BLaER1 treated with 17β-estradiol and CSF1 and Interleukin-3, amounts not matched to agents 10 nM and 100 nM (cell line): ENCODE measurements around the gene HAUS3.

Experiments used
- H3K27ac ChIP-seq, 11 experiments: shearing (Covaris generic); formaldehyde crosslinking; 2 replicates each; pipeline ENCODE4 v1.8.1; 2022
- H3K27me3 ChIP-seq, 11 experiments: shearing (Covaris generic); formaldehyde crosslinking; 2 replicates each; pipeline ENCODE4 v1.8.1; 2022
- H3K36me3 ChIP-seq, 11 experiments: shearing (Covaris generic); formaldehyde crosslinking; 2 replicates each; pipeline ENCODE4 v1.8.1; 2022
- H3K4me1 ChIP-seq, 10 experiments: shearing (Covaris generic); formaldehyde crosslinking; 2 replicates each; pipeline ENCODE4 v1.8.1; 2022
- H3K4me2 ChIP-seq, 11 experiments: shearing (Covaris generic); formaldehyde crosslinking; 2 replicates each; pipeline ENCODE4 v1.8.1; 2022
- H3K4me3 ChIP-seq, 10 experiments: shearing (Covaris generic); formaldehyde crosslinking; 2 replicates each; pipeline ENCODE4 v1.8.1; 2022
- H3K9ac ChIP-seq, 11 experiments: shearing (Covaris generic); formaldehyde crosslinking; 2 replicates each; pipeline ENCODE4 v1.8.1; 2022
- H3K9me3 ChIP-seq, 11 experiments: shearing (Covaris generic); formaldehyde crosslinking; replicated peaks in 1 of 11; 2 replicates each; pipeline ENCODE4 v1.8.1; 2022
- H4K20me1 ChIP-seq, 11 experiments: shearing (Covaris generic); formaldehyde crosslinking; 2 replicates each; pipeline ENCODE4 v1.8.1; 2022
- Cebpa-rat ChIP-seq, 11 experiments: shearing (Covaris generic); IDR thresholded peaks; 2 replicates each; pipeline ENCODE4 v1.8.1; 2022

The HAUS3 gene

DNA sequence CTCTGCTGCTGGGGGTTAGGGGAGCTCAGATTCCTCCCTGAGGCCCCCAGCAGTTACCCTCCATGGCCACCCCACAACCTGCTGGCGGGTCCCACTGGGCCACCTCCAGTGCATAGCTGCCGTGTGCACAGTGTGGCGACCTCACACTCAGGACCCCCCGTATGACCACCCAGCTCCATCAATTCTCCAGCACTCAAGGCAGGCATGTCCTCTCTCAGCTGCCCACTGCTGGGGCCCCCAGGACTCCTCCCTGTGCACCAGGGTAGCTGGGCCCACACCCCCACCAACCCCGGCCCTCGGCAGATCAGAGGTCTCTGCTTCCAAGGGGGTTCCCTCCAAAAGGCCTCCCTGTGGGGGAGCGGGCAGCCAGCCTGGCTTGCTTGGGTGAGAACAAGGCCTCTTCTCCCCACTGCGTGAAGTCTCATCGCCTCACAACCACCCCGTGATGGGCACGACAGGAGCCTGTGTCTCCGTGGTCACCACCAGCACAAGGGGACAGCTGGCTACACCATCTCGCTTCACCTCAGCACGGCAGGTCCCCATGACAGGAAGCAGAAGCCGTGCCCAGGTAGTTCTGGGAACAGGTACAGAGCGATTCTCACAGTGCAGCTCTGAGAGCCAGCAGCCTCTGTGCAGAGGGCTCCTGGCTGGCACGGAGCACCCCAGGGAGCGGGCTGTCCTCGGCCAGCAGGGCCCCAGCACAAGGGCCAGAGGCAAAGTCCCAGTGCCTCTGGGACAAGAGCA is 4.6 kb upstream of the HAUS3 start:
- H3K27me3 ChIP-seq: no peaks in the 10 kb centered on the region
- 0 out of 22 replicates have a peak overlapping the region, but pooled peaks of 1 of the 11 experiments have one; percentile 80 for H3K27ac ChIP-seq

DNA sequence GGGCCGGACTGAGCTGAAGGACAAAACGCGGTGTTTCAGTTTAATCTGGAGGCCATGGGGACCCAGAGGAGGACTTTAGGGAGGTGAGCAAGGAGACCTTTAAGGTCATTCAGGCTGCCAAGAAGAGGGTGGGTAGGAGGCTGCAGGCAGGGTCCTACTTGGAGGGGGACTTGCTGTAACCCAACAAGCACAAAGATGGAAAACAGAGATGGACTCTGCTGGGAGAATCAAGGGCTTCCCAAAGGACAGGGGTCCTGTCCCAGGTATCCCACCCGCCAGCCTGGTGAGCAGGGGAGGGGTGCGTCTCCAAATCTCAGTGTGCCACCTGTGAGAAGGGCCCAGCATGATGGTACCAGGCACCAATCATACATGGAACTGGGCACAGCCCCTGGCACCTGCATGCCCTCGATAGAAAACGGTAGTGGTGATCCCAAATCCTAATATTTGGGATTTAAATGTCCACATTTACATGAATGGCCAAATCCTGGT is 3.9 kb upstream of the HAUS3 start:
- H3K9me3 ChIP-seq: no peaks in the 10 kb centered on the region
- H3K4me3 ChIP-seq: no peak overlapping the region
- H3K9ac ChIP-seq: peak overlapping the region in 3 of 11 experiments; percentile 25 to 75 (median 70); a peak in 4 of 22 replicates
- H3K4me1 ChIP-seq: peaks cover 33 to 50% (median 41%) of the 10 kb centered on the region in 10 experiments
- peaks cover 4 to 58% (median 24%) of the 10 kb centered on the region in 11 experiments; a peak in 18 of 22 replicates for H4K20me1 ChIP-seq
- H3K27me3 ChIP-seq: no peaks in the 10 kb centered on the region
- TF ChIP-seq Cebpa-rat (IDR thresholded peaks at IDR 0.05): no peak
- peak overlapping the region in 9 of 11 experiments; percentile 36 to 91 (median 79); a peak in 11 of 22 replicates for H3K4me2 ChIP-seq
- peaks cover 13 to 41% (median 34%) of the 10 kb centered on the region in 11 experiments; a peak in 21 of 22 replicates for H3K36me3 ChIP-seq
- H3K27ac ChIP-seq: peak overlapping the region in 4 of 11 experiments; percentile 2 to 80 (median 75); a peak in 4 of 22 replicates

More for the DNA sequence above, 4.6 kb upstream of the HAUS3 start:
- Histone ChIP-seq H3K4me3 (no peak overlapping the region), H3K4me2 (peak overlapping the region in 5 of 11 experiments; percentile 68 to 91 (median 80); a peak in 9 of 22 replicates), H3K9ac (peak overlapping the region in 3 of 11 experiments; percentile 14 to 75 (median 70); a peak in 2 of 22 replicates), H3K4me1 (peaks cover 30 to 50% (median 40%) of the 10 kb centered on the region in 10 experiments), H3K9me3 (no peaks in the 10 kb centered on the region), H4K20me1 (peaks cover 0 to 58% (median 20%) of the 10 kb centered on the region in 11 experiments; a peak in 17 of 22 replicates), H3K36me3 (peaks cover 18 to 48% (median 42%) of the 10 kb centered on the region in 11 experiments; a peak in 21 of 22 replicates)
- no peak for TF ChIP-seq Cebpa-rat (IDR thresholded peaks at IDR 0.05)

DNA sequence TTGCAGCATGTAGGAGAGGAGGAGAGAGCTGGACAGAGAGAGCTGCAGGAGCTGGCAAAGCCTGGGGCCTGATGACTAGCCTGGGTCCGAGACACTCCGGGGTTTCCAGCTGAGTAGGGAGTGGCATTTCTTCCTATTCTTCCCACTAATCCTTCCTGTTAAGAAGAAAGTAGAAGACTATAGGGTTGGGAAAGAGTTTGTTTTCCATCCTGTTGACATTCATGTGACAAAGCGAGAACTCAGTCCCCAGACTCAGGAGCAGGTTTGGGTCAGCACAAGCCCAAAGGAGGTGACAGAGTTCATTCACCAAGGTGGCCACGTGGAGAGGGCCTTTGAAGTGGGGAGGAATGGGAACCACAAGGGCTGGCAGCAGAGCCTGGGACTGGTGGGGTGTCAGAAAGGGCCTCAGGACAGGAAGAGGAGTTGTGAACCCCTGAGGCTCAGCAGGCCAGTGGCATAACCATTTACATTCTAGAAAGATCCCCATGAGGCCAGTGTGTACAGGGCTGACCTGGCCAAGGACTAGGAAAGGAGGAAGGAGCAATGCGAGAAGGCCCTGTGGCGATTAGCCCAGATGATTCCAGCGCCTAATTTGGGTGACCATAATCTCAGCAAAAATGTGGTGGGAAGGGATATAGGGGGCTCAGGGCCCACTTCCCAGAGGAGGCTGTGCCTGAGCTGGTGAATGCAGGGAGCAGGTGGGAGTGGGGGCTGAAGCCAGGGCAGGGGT is 3.3 kb upstream of the HAUS3 start:
- Histone ChIP-seq H3K4me2 (peak overlapping the region in 10 of 11 experiments; percentile 36 to 91 (median 80); a peak in 17 of 22 replicates), H3K4me3 (no peak overlapping the region), H3K27ac (peak overlapping the region in 6 of 11 experiments; percentile 2 to 80 (median 46); a peak in 7 of 22 replicates), H3K9me3 (no peaks in the 10 kb centered on the region), H3K4me1 (peaks cover 39 to 56% (median 46%) of the 10 kb centered on the region in 10 experiments), H3K9ac (peak overlapping the region in 7 of 11 experiments; percentile 4 to 75 (median 61); a peak in 8 of 22 replicates), H3K27me3 (no peaks in the 10 kb centered on the region), H3K36me3 (peaks cover 7 to 35% (median 28%) of the 10 kb centered on the region in 11 experiments; a peak in 21 of 22 replicates), H4K20me1 (peaks cover 10 to 58% (median 24%) of the 10 kb centered on the region in 11 experiments; a peak in 20 of 22 replicates)
- TF ChIP-seq Cebpa-rat (IDR thresholded peaks at IDR 0.05): no peak

DNA sequence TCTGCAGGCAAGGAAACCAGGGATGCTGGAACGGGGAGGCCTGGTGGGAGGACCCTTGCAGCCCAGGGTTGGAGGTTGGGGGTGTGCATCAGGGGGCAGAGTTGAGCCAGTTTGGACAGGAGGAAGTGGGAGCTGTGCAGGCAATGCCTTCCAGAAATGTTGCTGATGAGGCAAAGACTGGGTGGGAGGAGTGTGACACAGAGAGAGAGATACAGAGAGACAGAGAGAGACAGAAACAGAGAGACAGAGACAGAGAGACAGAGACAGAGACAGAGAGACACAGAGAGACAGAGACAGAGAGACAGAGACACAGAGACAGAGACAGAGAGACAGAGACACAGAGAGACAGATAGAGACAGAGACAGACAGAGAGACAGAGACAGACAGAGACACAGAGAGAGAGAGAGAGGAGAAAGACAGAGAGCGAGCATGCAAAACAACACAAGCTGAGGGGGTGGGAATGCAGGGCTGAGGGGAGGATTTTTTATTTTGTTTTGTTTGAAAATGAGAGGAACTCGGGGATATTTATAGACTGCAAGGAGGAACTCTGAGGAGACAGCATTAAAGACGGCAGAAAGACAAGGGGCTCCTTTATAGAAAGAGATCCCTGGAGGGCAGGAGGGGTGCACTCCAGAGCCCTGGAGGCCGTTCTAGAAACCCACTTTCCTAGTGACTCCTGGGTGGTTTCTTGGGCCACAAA is 1.9 kb upstream of the HAUS3 start:
- Histone ChIP-seq H3K27ac (peak overlapping the region in 9 of 11 experiments; percentile 6 to 80 (median 61); a peak in 14 of 22 replicates), H3K4me1 (peaks cover 53 to 70% (median 59%) of the 10 kb centered on the region in 10 experiments)

DNA sequence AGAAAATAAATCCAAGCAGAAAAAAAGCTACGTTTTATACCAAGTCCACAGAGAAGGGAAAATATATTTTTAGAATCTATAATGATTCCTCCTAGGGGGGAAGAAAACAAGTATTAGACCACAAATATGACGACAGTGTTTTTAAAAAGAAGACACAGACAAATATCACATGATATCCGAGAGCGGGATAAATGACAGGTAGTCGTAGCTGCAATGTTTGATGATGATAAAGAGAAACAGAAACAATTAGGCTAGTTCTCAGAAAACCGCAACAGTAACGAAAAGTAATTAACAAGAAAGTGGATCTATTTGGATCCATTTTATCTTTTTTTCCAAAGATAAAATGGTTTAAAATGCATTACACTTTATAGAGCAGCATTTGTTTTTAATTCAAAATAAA is 918 bp downstream of the HAUS3 start:
- Histone ChIP-seq H3K27me3 (no peaks in the 10 kb centered on the region), H3K9me3 (no peaks in the 10 kb centered on the region), H3K4me1 (peaks cover 64 to 76% (median 71%) of the 10 kb centered on the region in 10 experiments), H3K4me2 (peak overlapping the region; percentile 77 to 96 (median 89)), H3K9ac (peak overlapping the region; percentile 81 to 92 (median 87)), H3K36me3 (peaks cover 15 to 41% (median 24%) of the 10 kb centered on the region in 11 experiments), H3K4me3 (peak overlapping the region; percentile 81 to 98 (median 87)), H4K20me1 (peaks cover 27 to 59% (median 53%) of the 10 kb centered on the region in 11 experiments; a peak in 20 of 22 replicates), H3K27ac (peak overlapping the region; percentile 48 to 86 (median 78); a peak in 21 of 22 replicates)
- TF ChIP-seq Cebpa-rat (IDR thresholded peaks at IDR 0.05): no peak

More for the DNA sequence above, 1.9 kb upstream of the HAUS3 start:
- Histone ChIP-seq H3K4me2 (peak overlapping the region; percentile 66 to 91 (median 79)), H3K9ac (peak overlapping the region in 10 of 11 experiments; percentile 5 to 75 (median 52); a peak in 18 of 22 replicates), H4K20me1 (peaks cover 24 to 58% (median 31%) of the 10 kb centered on the region in 11 experiments; a peak in 20 of 22 replicates), H3K27me3 (no peaks in the 10 kb centered on the region), H3K36me3 (peaks cover 3 to 31% (median 17%) of the 10 kb centered on the region in 11 experiments; a peak in 17 of 22 replicates), H3K4me3 (peak overlapping the region in 6 of 10 experiments; percentile 17 to 50 (median 34); a peak in 9 of 20 replicates), H3K9me3 (no peaks in the 10 kb centered on the region)
- TF ChIP-seq Cebpa-rat (IDR thresholded peaks at IDR 0.05): no peak

DNA sequence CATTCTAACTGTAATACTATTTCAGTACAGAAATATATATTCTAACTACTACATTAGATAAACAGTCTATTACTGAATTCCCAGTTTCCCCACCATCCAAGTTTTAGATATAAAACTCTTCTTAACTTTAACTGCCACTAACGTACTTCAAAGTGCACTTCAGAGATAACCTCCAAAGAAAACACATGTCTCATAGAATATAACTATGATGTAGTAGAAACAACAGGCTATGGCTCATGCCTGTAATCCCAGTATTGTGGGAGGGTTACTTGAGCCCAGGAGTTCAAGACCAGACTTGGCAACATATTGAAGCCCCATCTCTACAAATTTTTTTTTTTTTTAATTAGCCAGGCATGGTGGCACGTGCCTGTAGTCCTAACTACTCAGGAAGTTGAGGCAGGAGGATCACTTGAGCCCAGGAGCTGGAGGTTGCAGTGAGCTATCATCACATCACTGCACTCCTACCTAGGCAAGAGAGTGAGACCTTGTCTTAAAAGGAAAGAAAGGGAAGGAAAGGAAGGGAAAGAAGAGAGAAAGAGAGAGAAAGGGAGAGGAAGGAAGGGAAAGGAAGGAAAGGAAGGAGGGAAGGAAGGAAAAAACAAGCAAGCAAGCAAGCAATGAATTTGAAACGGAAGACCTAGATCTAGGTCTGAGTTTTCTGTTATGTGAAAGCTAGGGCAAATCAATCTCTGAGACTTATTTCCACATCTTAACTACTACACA is 4.8 kb downstream of the HAUS3 start:
- Histone ChIP-seq H4K20me1 (peaks cover 27 to 80% (median 70%) of the 10 kb centered on the region in 11 experiments; a peak in 21 of 22 replicates), H3K4me2 (peak overlapping the region; percentile 0 to 96 (median 32); a peak in 14 of 22 replicates), H3K4me3 (no peak overlapping the region), H3K27me3 (no peaks in the 10 kb centered on the region), H3K4me1 (peaks cover 29 to 42% (median 39%) of the 10 kb centered on the region in 10 experiments), H3K9me3 (no peaks in the 10 kb centered on the region), H3K27ac (no peak overlapping the region), H3K36me3 (peaks cover 35 to 76% (median 52%) of the 10 kb centered on the region in 11 experiments), H3K9ac (peak overlapping the region in 4 of 11 experiments; percentile 3 to 88 (median 16); a peak in 3 of 22 replicates)
- TF ChIP-seq Cebpa-rat (IDR thresholded peaks at IDR 0.05): no peak

DNA sequence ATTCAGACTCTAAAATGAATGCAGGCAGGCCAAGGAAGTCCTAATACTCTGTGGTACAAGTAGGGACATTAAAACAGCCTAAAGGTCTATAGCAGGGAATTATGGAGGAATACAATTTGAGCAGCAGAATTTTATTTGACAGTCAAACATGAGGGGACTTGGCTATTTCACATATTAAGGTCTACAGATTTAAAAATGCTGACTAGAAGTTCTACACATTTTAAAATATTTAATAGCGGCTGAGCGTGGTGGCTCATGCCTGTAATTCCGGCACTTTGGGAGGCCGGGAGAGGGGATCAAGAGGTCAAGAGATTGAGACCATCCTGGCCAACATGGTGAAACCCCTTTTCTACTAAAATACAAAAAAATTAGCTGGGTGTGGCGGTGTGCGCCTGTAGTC is 10.8 kb downstream of the HAUS3 start:
- H3K27me3 ChIP-seq: no peaks in the 10 kb centered on the region
- H3K9me3 ChIP-seq: no peaks in the 10 kb centered on the region
- H3K4me2 ChIP-seq: no peak overlapping the region
- H3K4me1 ChIP-seq: no peaks in the 10 kb centered on the region
- H3K9ac ChIP-seq: no peak overlapping the region
- no peak for TF ChIP-seq Cebpa-rat (IDR thresholded peaks at IDR 0.05)
- no peak overlapping the region for H3K4me3 ChIP-seq
- H4K20me1 ChIP-seq: peaks cover 0 to 29% (median 17%) of the 10 kb centered on the region in 11 experiments; a peak in 16 of 22 replicates
- H3K27ac ChIP-seq: no peak overlapping the region
- H3K36me3 ChIP-seq: peaks cover 49 to 90% (median 65%) of the 10 kb centered on the region in 11 experiments
